Hepatocyte (in vitro differentiated cells): Measurements from ENCODE around the gene XRCC1. TPM values are rescaled to one million over a fixed set of nuclear protein-coding genes. Genes with fewer than 3 reads are reported as not detected.

Source experiments
- DNase-seq: peaks from one replicate; pipeline ENCODE4 v3.0.0-alpha.2; 2016; ENCODE audit warnings: low spot score
- H2AFZ ChIP-seq: fragments of 200-600 bp; sonication (generic); 2 replicates; pipeline ENCODE4 v1.6.0; 2016; ENCODE audit warnings: antibody characterized with exemption, mild to moderate bottlenecking
- H3K27ac ChIP-seq: fragments of 200-600 bp; sonication (generic); 2 replicates; pipeline ENCODE4 v1.5.1; 2016; ENCODE audit warnings: mild to moderate bottlenecking
- H3K27me3 ChIP-seq: fragments of 200-600 bp; sonication (generic); 2 replicates; pipeline ENCODE4 v1.6.1; 2016
- H3K36me3 ChIP-seq: fragments of 200-600 bp; sonication (generic); replicated peaks from 2 replicates; pipeline ENCODE4 v1.5.1; 2016; ENCODE audit warnings: low read depth; ENCODE audit not compliant: insufficient read depth
- H3K4me1 ChIP-seq: fragments of 200-600 bp; sonication (generic); 2 replicates; pipeline ENCODE4 v1.5.1; 2016; ENCODE audit warnings: mild to moderate bottlenecking, moderate library complexity; ENCODE audit not compliant: insufficient read depth
- H3K4me2 ChIP-seq: fragments of 200-600 bp; sonication (generic); 2 replicates; pipeline ENCODE4 v1.6.0; 2016
- H3K4me3 ChIP-seq: fragments of 200-600 bp; sonication (generic); 2 replicates; pipeline ENCODE4 v1.5.1; 2016; ENCODE audit warnings: mild to moderate bottlenecking
- H3K79me2 ChIP-seq: fragments of 200-600 bp; sonication (generic); 2 replicates; pipeline ENCODE4 v1.6.0; 2017; ENCODE audit warnings: mild to moderate bottlenecking
- H3K9me2 ChIP-seq: fragments of 200-600 bp; sonication (generic); replicated peaks from 2 replicates; pipeline ENCODE4 v1.6.0; 2017; ENCODE audit warnings: mild to moderate bottlenecking; ENCODE audit not compliant: insufficient read depth
- H3K9me3 ChIP-seq: fragments of 200-600 bp; sonication (generic); 2 replicates; pipeline ENCODE4 v1.5.1; 2016; ENCODE audit warnings: low read depth, mild to moderate bottlenecking
- H4K20me1 ChIP-seq: fragments of 200-600 bp; sonication (generic); 2 replicates; pipeline ENCODE4 v1.6.0; 2016; ENCODE audit warnings: mild to moderate bottlenecking; ENCODE audit not compliant: insufficient read depth, poor library complexity, severe bottlenecking
- CTCF ChIP-seq: fragments of 200-600 bp; sonication (generic); IDR thresholded peaks from 2 replicates; pipeline ENCODE4 v1.5.1; 2016; ENCODE audit warnings: antibody characterized with exemption, mild to moderate bottlenecking; ENCODE audit not compliant: poor library complexity
- EZH2 ChIP-seq: fragments of 200-600 bp; sonication (generic); IDR thresholded peaks from 2 replicates; pipeline ENCODE4 v1.6.1; 2016; ENCODE audit warnings: antibody characterized with exemption, mild to moderate bottlenecking, borderline replicate concordance
- EZH2phosphoT487 ChIP-seq: fragments of 200-600 bp; sonication (generic); IDR thresholded peaks from one replicate; pipeline ENCODE4 v1.6.1; 2018; ENCODE audit warnings: antibody characterized with exemption, mild to moderate bottlenecking, low read depth, moderate library complexity; ENCODE audit not compliant: unreplicated experiment, severe bottlenecking
- WGBS: methylation state at CpG from one replicate; pipeline ENCODE4 v1.1.6; 2016; ENCODE audit warnings: low lambda C conversion rate; ENCODE audit errors: missing lambda C conversion rate; 5-methylcytosine and 5-hydroxymethylcytosine counted together
- polyA plus RNA-seq: library from polyadenylated mRNA; unstranded; fragments of >200 nt; fragmentation: Nextera tagmentation; extraction: Ambion mirVana; gene quantifications from 2 replicates; pipeline ENCODE4 v1.2.1, GENCODE V29; 2016
- total RNA-seq: library from RNA; depleted of rRNA; stranded (reverse); fragments of >200 nt; gene quantifications from 2 replicates; pipeline ENCODE4 v1.2.3, GENCODE V29; 2014

XRCC1 gene
- total and polyA plus RNA-seq, 2 experiments from 2014 or later: 27.8 to 34.3 TPM

- Histone ChIP-seq H3K4me3 (no peak overlapping the region), H3K9me2 (no peaks in the 10 kb centered on the region), H3K79me2 (peaks cover 12% of the 10 kb centered on the region), H3K36me3 (no peaks in the 10 kb centered on the region), H3K27me3 (no peaks in the 10 kb centered on the region), H4K20me1 (no peaks in the 10 kb centered on the region), H2AFZ (no peak overlapping the region), H3K4me1 (peaks cover 10% of the 10 kb centered on the region), H3K9me3 (no peaks in the 10 kb centered on the region), H3K27ac (no peak overlapping the region), H3K4me2 (no peak overlapping the region)
- no peak for DNase-seq
- WGBS: 89% methylated on average over 5 of the region's 5 CpGs
- TF ChIP-seq EZH2phosphoT487 (no peak), CTCF (no peak), EZH2 (no peak)
These were observed 69.4 kb downstream of the XRCC1 start for GRCh38 chr19:43505941-43506340.

- Histone ChIP-seq H3K4me2 (peak overlapping the region; percentile 91), H3K4me3 (no peak overlapping the region), H3K36me3 (no peaks in the 10 kb centered on the region), H3K9me3 (no peaks in the 10 kb centered on the region), H2AFZ (no peak overlapping the region), H4K20me1 (no peaks in the 10 kb centered on the region), H3K27ac (peak overlapping the region; percentile 91), H3K9me2 (no peaks in the 10 kb centered on the region), H3K79me2 (peaks cover 12% of the 10 kb centered on the region), H3K4me1 (peaks cover 10% of the 10 kb centered on the region), H3K27me3 (no peaks in the 10 kb centered on the region)
- TF ChIP-seq EZH2phosphoT487 (no peak), EZH2 (no peak), CTCF (no peak)
- DNase-seq: no peak
- 84% methylated on average over 3 of the region's 3 CpGs for WGBS
These were observed 70.2 kb downstream of the XRCC1 start for GRCh38 chr19:43505186-43505456.

GRCh38 chr19:43504426-43505185 is 70.7 kb downstream of the XRCC1 start, which contains the start of gene PHLDB3:
Gene PHLDB3 (minus strand): TSS chr19:43504746. CDS start chr19:43504118, 628 bp downstream.
- H3K36me3 ChIP-seq: no peaks in the 10 kb centered on the region
- peak within 1 kb of the TSS; percentile 91 for H3K4me2 ChIP-seq
- no peaks in the 10 kb centered on the region for H3K9me2 ChIP-seq
- TF ChIP-seq CTCF (no peak), EZH2phosphoT487 (no peak), EZH2 (no peak)
- H3K4me1 ChIP-seq: peaks cover 11% of the 10 kb centered on the region
- DNase-seq: peak; percentile 77
- peaks cover 12% of the 10 kb centered on the region for H3K79me2 ChIP-seq
- peak within 1 kb of the TSS; percentile 50 for H3K4me3 ChIP-seq
- peak within 1 kb of the TSS; percentile 82 for H2AFZ ChIP-seq
- peak within 1 kb of the TSS; percentile 91 for H3K27ac ChIP-seq
- no peaks in the 10 kb centered on the region for H3K9me3 ChIP-seq
- WGBS: 4% methylated on average over 38 of the region's 42 CpGs
- no peaks in the 10 kb centered on the region for H3K27me3 ChIP-seq
- no peaks in the 10 kb centered on the region for H4K20me1 ChIP-seq
